ENCODE data around the gene TMEM132C. TPM values are rescaled to one million over a fixed set of nuclear protein-coding genes. Genes with fewer than 3 reads are reported as not detected.

The TMEM132C gene
- total and polyA plus RNA-seq, 9 donors: 1.6 to 38.4 (median 9.4) TPM

DNA sequence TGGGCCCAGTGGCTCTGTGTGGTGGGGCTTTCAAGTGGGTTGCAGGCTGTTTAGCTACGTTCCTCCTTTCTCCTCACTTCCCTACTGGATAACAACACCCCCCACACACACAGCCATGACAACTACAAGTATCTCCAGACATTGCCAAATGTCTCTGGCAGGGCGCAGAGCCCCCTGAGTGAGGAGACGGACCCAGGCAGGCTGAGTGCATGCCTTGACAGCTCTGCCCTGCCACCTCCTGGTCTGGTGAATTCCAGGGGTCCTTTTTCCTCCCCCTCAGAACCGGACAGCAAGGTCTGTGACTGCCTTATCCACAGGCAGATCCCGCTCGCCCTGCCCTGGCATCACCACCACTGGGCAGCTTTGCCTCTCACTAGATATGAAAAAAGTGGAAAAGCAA, 276.5 kb downstream of the TMEM132C start:
- Histone ChIP-seq H3K27ac (no peak overlapping the region), H3K27me3 (no peaks in the 10 kb centered on the region), H3K36me3 (no peaks in the 10 kb centered on the region), H3K9me3 (no peaks in the 10 kb centered on the region), H3K4me1 (ENCODE audit: insufficient read depth) (no peaks in the 10 kb centered on the region), H3K4me3 (no peak overlapping the region)
- WGBS, 3 donors: 57 to 75% (median 68%) methylated on average over 6 of the region's 6 CpGs
- DNase-seq: no peak
- intact Hi-C loops (cut with DNase I): no loop called here
- TF ChIP-seq, protein P1, sequence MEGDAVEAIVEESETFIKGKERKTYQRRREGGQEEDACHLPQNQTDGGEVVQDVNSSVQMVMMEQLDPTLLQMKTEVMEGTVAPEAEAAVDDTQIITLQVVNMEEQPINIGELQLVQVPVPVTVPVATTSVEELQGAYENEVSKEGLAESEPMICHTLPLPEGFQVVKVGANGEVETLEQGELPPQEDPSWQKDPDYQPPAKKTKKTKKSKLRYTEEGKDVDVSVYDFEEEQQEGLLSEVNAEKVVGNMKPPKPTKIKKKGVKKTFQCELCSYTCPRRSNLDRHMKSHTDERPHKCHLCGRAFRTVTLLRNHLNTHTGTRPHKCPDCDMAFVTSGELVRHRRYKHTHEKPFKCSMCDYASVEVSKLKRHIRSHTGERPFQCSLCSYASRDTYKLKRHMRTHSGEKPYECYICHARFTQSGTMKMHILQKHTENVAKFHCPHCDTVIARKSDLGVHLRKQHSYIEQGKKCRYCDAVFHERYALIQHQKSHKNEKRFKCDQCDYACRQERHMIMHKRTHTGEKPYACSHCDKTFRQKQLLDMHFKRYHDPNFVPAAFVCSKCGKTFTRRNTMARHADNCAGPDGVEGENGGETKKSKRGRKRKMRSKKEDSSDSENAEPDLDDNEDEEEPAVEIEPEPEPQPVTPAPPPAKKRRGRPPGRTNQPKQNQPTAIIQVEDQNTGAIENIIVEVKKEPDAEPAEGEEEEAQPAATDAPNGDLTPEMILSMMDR (IDR thresholded peaks at IDR 0.05): no peak
- TF ChIP-seq POLR2A (IDR thresholded peaks at IDR 0.05): no peak
- no peak for TF ChIP-seq EP300 (IDR thresholded peaks at IDR 0.05)

DNA sequence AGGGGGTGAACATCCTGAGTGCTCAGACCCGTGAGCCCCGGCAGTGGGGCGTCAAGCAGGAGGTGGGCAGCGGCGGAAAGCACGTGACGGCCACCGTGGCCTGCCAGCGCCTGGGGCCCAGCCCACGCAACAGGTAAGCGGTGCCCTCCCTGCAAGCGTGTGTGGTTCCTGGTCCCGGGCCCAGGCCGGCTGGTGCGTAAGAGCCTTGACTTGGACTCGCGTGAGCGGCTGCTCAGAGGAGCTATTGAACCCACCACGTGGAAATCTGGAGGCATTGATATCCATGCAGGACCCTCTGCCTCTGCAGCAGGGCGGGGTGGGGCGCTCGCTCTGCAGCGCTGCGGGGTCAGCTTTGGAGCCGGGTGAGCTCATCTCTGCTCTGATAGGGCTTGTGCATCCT, 277.0 kb downstream of the TMEM132C start:
- TF ChIP-seq, protein P1 (IDR thresholded peaks at IDR 0.05): no peak
- no peak for TF ChIP-seq EP300 (IDR thresholded peaks at IDR 0.05)
- no peak for TF ChIP-seq POLR2A (IDR thresholded peaks at IDR 0.05)
- DNase-seq: no peak
- WGBS, 3 donors: 86 to 94% (median 94%) methylated on average over 25 of the region's 25 CpGs
- Histone ChIP-seq H3K36me3 (no peaks in the 10 kb centered on the region), H3K4me3 (no peak overlapping the region), H3K4me1 (ENCODE audit: insufficient read depth) (no peaks in the 10 kb centered on the region), H3K9me3 (no peaks in the 10 kb centered on the region), H3K27me3 (no peaks in the 10 kb centered on the region), H3K27ac (no peak overlapping the region)
- intact Hi-C loops (cut with DNase I): no loop called here

DNA sequence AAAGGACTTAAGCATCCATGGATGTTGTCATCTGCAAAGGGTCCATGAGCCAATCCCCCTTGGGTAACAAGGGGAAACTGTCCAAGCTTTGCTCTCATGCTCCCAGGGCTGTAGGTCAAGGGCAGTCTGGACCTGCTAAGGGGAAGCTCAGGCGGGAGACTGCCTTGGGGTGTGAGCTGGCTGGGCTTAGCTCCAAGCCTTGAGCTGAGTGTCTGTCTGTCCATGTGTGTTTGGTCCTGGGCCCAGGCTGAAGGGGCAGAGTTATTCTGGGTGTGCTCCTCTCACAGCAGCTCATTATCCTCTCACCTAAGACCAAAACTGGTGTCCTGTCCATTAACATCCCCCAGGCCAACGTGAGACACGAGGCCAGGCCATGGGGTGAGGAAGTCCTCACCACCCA, 282.0 kb downstream of the TMEM132C start:
- WGBS, 3 donors: 65 to 77% (median 72%) methylated on average over 3 of the region's 3 CpGs
- TF ChIP-seq POLR2A (IDR thresholded peaks at IDR 0.05) (no peak), EP300 (IDR thresholded peaks at IDR 0.05) (no peak)
- TF ChIP-seq, protein P1 (IDR thresholded peaks at IDR 0.05): no peak
- H3K4me1 ChIP-seq (ENCODE audit: insufficient read depth): no peaks in the 10 kb centered on the region
- H3K9me3 ChIP-seq: no peaks in the 10 kb centered on the region
- DNase-seq: peak in 1 of 5 donors; percentile 42
- intact Hi-C loops (cut with DNase I): no loop called here
- H3K36me3 ChIP-seq: no peaks in the 10 kb centered on the region
- no peak overlapping the region for H3K4me3 ChIP-seq
- H3K27ac ChIP-seq: no peak overlapping the region
- H3K27me3 ChIP-seq: no peaks in the 10 kb centered on the region

DNA sequence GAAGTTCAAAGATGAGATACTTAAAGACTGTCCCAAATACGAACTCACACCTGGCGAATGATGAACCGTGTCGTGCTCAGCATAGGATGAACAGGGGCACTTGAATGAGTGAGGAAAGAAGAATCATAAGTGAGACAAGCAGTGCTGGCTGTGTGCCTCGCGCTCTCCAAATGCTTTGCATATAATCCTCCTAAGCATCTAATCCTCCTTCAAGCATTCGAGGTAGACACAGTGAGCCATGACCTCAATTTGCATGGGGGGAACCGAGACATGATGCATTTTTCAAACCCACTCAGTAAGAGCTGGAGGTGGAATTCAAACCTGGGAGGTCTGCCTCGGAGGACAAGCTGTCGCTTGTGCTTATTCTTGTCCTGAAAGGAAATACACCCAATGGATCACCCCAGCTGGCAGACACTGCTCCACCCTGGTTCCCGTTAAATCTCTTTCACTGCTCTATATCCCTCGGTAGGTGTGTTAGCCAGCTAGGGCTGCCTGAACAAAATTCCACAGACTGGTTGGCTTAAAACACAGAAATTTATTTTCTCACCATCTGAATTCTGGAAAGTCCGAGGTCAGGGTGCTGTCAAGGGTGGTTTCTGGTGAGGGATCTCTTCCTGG, 282.7 kb downstream of the TMEM132C start:
- intact Hi-C loops (cut with DNase I): no loop called here
- TF ChIP-seq EP300 (IDR thresholded peaks at IDR 0.05): no peak
- TF ChIP-seq, protein P1 (IDR thresholded peaks at IDR 0.05): no peak
- TF ChIP-seq POLR2A (IDR thresholded peaks at IDR 0.05): no peak
- WGBS, 3 donors: 77 to 84% (median 78%) methylated on average over 13 of the region's 13 CpGs
- Histone ChIP-seq H3K27ac (no peak overlapping the region), H3K27me3 (no peaks in the 10 kb centered on the region), H3K36me3 (no peaks in the 10 kb centered on the region), H3K4me3 (no peak overlapping the region), H3K4me1 (ENCODE audit: insufficient read depth) (no peaks in the 10 kb centered on the region), H3K9me3 (no peaks in the 10 kb centered on the region)
- DNase-seq: no peak
